HT-29 (cell line): ENCODE measurements around the gene GLMN. TPM values are rescaled to one million over a fixed set of nuclear protein-coding genes. Genes with fewer than 3 reads are reported as not detected.

Source experiments
- total RNA-seq: library from RNA; depleted of rRNA; stranded (reverse); fragments of >200 nt; shearing (Covaris generic); gene quantifications from 2 replicates; pipeline ENCODE4 v1.2.3, GENCODE V29; 2014; rRNA removed

Gene GLMN
- total RNA-seq, 1 experiment from 2014 or later = 2.3 TPM

Other genes starting within 250 kb of the GLMN start
- gene SETSIP, start 223.6 kb downstream of the GLMN start, total RNA-seq = 0.18 and 0.23 TPM in 2 replicates
- gene BTBD8, start 218.6 kb downstream of the GLMN start, total RNA-seq = 0.86 and 0.94 TPM in 2 replicates
- not detected in 2 replicates for gene C1orf146, start 81.1 kb downstream of the GLMN start, total RNA-seq
- gene RPAP2, start 72 bp upstream of the GLMN start, total RNA-seq = 0.86 and 1.3 TPM in 2 replicates
- gene GFI1, start 187.9 kb upstream of the GLMN start, total RNA-seq = 0.20 and 0.42 TPM in 2 replicates